B cell (primary cell): ENCODE data around the gene TTC34. TPM values are rescaled to one million over a fixed set of nuclear protein-coding genes. Genes with fewer than 3 reads are reported as not detected.

ENCODE experiments used
- ATAC-seq: fragments of 200-7000 bp; cut with Tn5 transposase; one replicate; pipeline ENCODE4 v1.10.0; 2021; ENCODE audit warnings: low read depth, mild to moderate bottlenecking, moderate number of reproducible peaks, moderate library complexity
- CTCF ChIA-PET: fragments of 350-600 bp; sonication (Branson Sonifier 250); formaldehyde crosslinking; loops from one replicate; lab custom pipeline; 2021; ENCODE audit warnings: antibody characterized with exemption, inconsistent platforms; lab: Charles Lee
- POLR2A ChIA-PET: fragments of 350-600 bp; sonication (Branson Sonifier 250); formaldehyde crosslinking; loops from one replicate; lab custom pipeline; 2021; ENCODE audit warnings: antibody characterized with exemption; lab: Charles Lee
- DNase-seq: peaks from one replicate; pipeline ENCODE4 v3.0.0; 2013
- H2AFZ ChIP-seq: 2 replicates; pipeline ENCODE4 v1.6.1; 2012; ENCODE audit warnings: mild to moderate bottlenecking, low read depth, low read length; ENCODE audit not compliant: insufficient read depth, poor library complexity, severe bottlenecking
- H3K27ac ChIP-seq, 2 donors: 1 replicate in 1 of 2; 2 replicates in 1 of 2; pipeline ENCODE4 v1.5.1; 2012 to 2013; ENCODE audit warnings: low read length in 2 of 2, mild to moderate bottlenecking in 2 of 2, moderate library complexity in 1 of 2
- H3K27me3 ChIP-seq, 4 experiments: fragments of 200-600 bp in 1 of 4; sonication (generic) in 1 of 4; replicated peaks in 1 of 4; 1 replicate in 2 of 4; 2 replicates in 2 of 4; pipeline versions ENCODE4 v1.6.1 to v1.7.0; 2013 to 2016; ENCODE audit warnings: low read length in 3 of 4, mild to moderate bottlenecking in 2 of 4, mixed read lengths in 1 of 4, moderate library complexity in 1 of 4; ENCODE audit not compliant: insufficient read depth in 4 of 4, control insufficient read depth in 3 of 4; ENCODE audit errors: control extremely low read depth in 1 of 4
- H3K36me3 ChIP-seq, 2 experiments: replicated peaks in 1 of 2; 1 replicate in 1 of 2; 2 replicates in 1 of 2; pipeline versions ENCODE4 v1.6.1 to v1.7.1; 2013; ENCODE audit warnings: low read length in 1 of 2; ENCODE audit not compliant: insufficient read depth in 2 of 2, control insufficient read depth in 1 of 2; ENCODE audit errors: control extremely low read depth in 1 of 2, extremely low read depth in 1 of 2
- H3K4me1 ChIP-seq, 2 donors: fragments of 200-600 bp in 1 of 2; sonication (generic) in 1 of 2; 1 replicate in 1 of 2; 2 replicates in 1 of 2; pipeline versions ENCODE4 v1.5.1 to v1.6.1; 2013 to 2017; ENCODE audit warnings: low read length in 2 of 2; ENCODE audit not compliant: control insufficient read depth in 2 of 2, insufficient read depth in 2 of 2
- H3K4me2 ChIP-seq: replicated peaks from 2 replicates; pipeline ENCODE3; 2012; ENCODE audit warnings: mild to moderate bottlenecking, low read depth, low read length; ENCODE audit not compliant: poor library complexity, severe bottlenecking
- H3K4me3 ChIP-seq, 5 experiments: fragments of 200-600 bp in 1 of 5; sonication (generic) in 1 of 5; 1 replicate in 3 of 5; 2 replicates in 2 of 5; pipeline versions ENCODE4 v1.5.1 to v1.7.0; 2011 to 2016; ENCODE audit warnings: low read length in 4 of 5, mild to moderate bottlenecking in 4 of 5, low read depth in 2 of 5, control low read depth in 1 of 5, moderate library complexity in 1 of 5; ENCODE audit not compliant: insufficient read depth in 1 of 5; ENCODE audit errors: control extremely low read depth in 1 of 5, extremely low read depth in 1 of 5
- H3K79me2 ChIP-seq: fragments of 200-600 bp; sonication (generic); one replicate; pipeline ENCODE4 v1.6.0; 2016; ENCODE audit warnings: low read length; ENCODE audit not compliant: control insufficient read depth, insufficient read depth
- H3K9ac ChIP-seq: fragments of 200-600 bp; sonication (generic); 2 replicates; pipeline ENCODE4 v1.6.1; 2017; ENCODE audit warnings: mild to moderate bottlenecking, low read length, moderate library complexity
- H3K9me3 ChIP-seq, 3 donors: one replicate each; pipeline versions ENCODE4 v1.6.1 to v1.7.1; 2013; ENCODE audit warnings: low read length in 2 of 3; ENCODE audit not compliant: control insufficient read depth in 2 of 3, insufficient read depth in 1 of 3; ENCODE audit errors: control extremely low read depth in 1 of 3
- H4K20me1 ChIP-seq: 2 replicates; pipeline ENCODE4 v1.6.0; 2012; ENCODE audit warnings: mild to moderate bottlenecking, low read length; ENCODE audit not compliant: insufficient read depth, control insufficient read depth, poor library complexity, severe bottlenecking
- H3K27ac Mint-ChIP-seq: one replicate; pipeline ENCODE4 v1.8.0; 2021; ENCODE audit warnings: mixed read lengths
- H3K27me3 Mint-ChIP-seq: one replicate; pipeline ENCODE4 v1.8.0; 2021; ENCODE audit warnings: mixed read lengths
- H3K4me1 Mint-ChIP-seq: one replicate; pipeline ENCODE4 v1.8.0; 2021; ENCODE audit warnings: mixed read lengths
- H3K4me3 Mint-ChIP-seq: one replicate; pipeline ENCODE4 v1.8.0; 2021; ENCODE audit warnings: mixed read lengths
- H3K9me3 Mint-ChIP-seq: one replicate; pipeline ENCODE4 v1.8.0; 2022; ENCODE audit warnings: mixed read lengths; ENCODE audit not compliant: insufficient read depth
- CTCF ChIP-seq: fragments of 200-600 bp; IDR thresholded peaks from one replicate; pipeline ENCODE4 v1.8.0; 2022; ENCODE audit warnings: antibody characterized with exemption, mild to moderate bottlenecking
- EZH2 ChIP-seq: IDR thresholded peaks from 2 replicates; pipeline ENCODE4 v1.6.1; 2012; ENCODE audit warnings: borderline replicate concordance, low read depth, mild to moderate bottlenecking, moderate library complexity, low read length; ENCODE audit not compliant: insufficient read depth, poor library complexity, severe bottlenecking
- WGBS: methylation state at CpG from one replicate; pipeline ENCODE4 v1.1.5; 2013; ENCODE audit warnings: missing lambda C conversion rate; ENCODE audit not compliant: insufficient coverage; 5-methylcytosine and 5-hydroxymethylcytosine counted together
- intact Hi-C: fragments of 100-400 bp; cut with micrococcal nuclease; formaldehyde crosslinking; loops from one replicate; pipeline ENCODE4 v1.10.0; 2022
- polyA plus RNA-seq: library from polyadenylated mRNA; depleted of rRNA; stranded (reverse); fragments of >200 nt; gene quantifications from 2 replicates; pipeline ENCODE4 v1.2.3, GENCODE V29; 2012
- total RNA-seq, 2 donors: library from RNA; stranded (reverse); fragments of 120-200 nt in 1 of 2; gene quantifications; 1 replicate in 1 of 2; 2 replicates in 1 of 2; pipeline versions ENCODE4 v1.2.3 to v1.2.4, GENCODE V29; 2013 to 2022

Gene TTC34
- total and polyA plus RNA-seq, 2 donors (not counting 1 experiment from before 2014, with no cell fraction given), result 2.1 to 8.1 TPM

GRCh38 chr1:2832506-2833453 is 31.3 kb upstream of the TTC34 start:
- Histone ChIP-seq H2AFZ (no peak overlapping the region), H3K9ac (no peak overlapping the region), H3K9me3 (peaks cover 0 to 33% (median 0%) of the 10 kb centered on the region in 3 donors), H3K4me2 (no peak overlapping the region), H3K4me3 (no peak overlapping the region), H3K79me2 (no peaks in the 10 kb centered on the region), H3K4me1 (no peaks in the 10 kb centered on the region), H3K36me3 (no peaks in the 10 kb centered on the region), H3K27ac (no peak overlapping the region), H4K20me1 (no peaks in the 10 kb centered on the region), H3K27me3 (no peaks in the 10 kb centered on the region)
- DNase-seq, result no peak
- TF ChIP-seq EZH2 (no peak), CTCF (no peak)
- CTCF ChIA-PET, result no interaction called here
- intact Hi-C loops, result no loop called here
- H3K27me3 Mint-ChIP-seq, result no peaks in the 10 kb centered on the region
- peaks cover 1% of the 10 kb centered on the region for H3K9me3 Mint-ChIP-seq
- WGBS, result 93% methylated on average over 26 of the region's 28 CpGs
- H3K4me3 Mint-ChIP-seq, result no peak overlapping the region
- no peak overlapping the region for H3K27ac Mint-ChIP-seq
- ATAC-seq, result no peak
- POLR2A ChIA-PET, result no interaction called here
- no peaks in the 10 kb centered on the region for H3K4me1 Mint-ChIP-seq

GRCh38 chr1:2831596-2832212 is 30.2 kb upstream of the TTC34 start:
- intact Hi-C loops, result no loop called here
- TF ChIP-seq EZH2, result no peak
- TF ChIP-seq CTCF, result no peak
- no peaks in the 10 kb centered on the region for H3K9me3 Mint-ChIP-seq

More at GRCh38 chr1:2831596-2832212, 30.2 kb upstream of the TTC34 start:
- no peak overlapping the region for H3K27ac Mint-ChIP-seq
- Histone ChIP-seq H3K4me1 (no peaks in the 10 kb centered on the region), H3K27ac (no peak overlapping the region), H3K36me3 (no peaks in the 10 kb centered on the region), H2AFZ (no peak overlapping the region), H3K4me3 (no peak overlapping the region), H4K20me1 (no peaks in the 10 kb centered on the region), H3K79me2 (no peaks in the 10 kb centered on the region), H3K27me3 (no peaks in the 10 kb centered on the region), H3K4me2 (no peak overlapping the region), H3K9me3 (peaks cover 0 to 42% (median 0%) of the 10 kb centered on the region in 3 donors), H3K9ac (no peak overlapping the region)
- POLR2A ChIA-PET, result no interaction called here
- no peak overlapping the region for H3K4me3 Mint-ChIP-seq
- H3K4me1 Mint-ChIP-seq, result no peaks in the 10 kb centered on the region
- H3K27me3 Mint-ChIP-seq, result no peaks in the 10 kb centered on the region
- CTCF ChIA-PET, result no interaction called here
- DNase-seq (no peak), ATAC-seq (no peak)
- 88% methylated on average over 12 of the region's 12 CpGs for whole genome bisulfite sequencing
